ENCODE data around the gene FAM83F. TPM values are rescaled to one million over a fixed set of nuclear protein-coding genes. Genes with fewer than 3 reads are reported as not detected.

The FAM83F gene
- total RNA-seq, 1 experiment from 2014 or later: not detected

GRCh38 chr22:40006641-40007040 lies 11.9 kb downstream of the FAM83F start:
- Histone ChIP-seq H3K4me1 (replicated peaks) (no peaks in the 10 kb centered on the region), H3K27ac (no peak overlapping the region), H3K36me3 (no peaks in the 10 kb centered on the region), H3K27me3 (replicated peaks) (no peaks in the 10 kb centered on the region), H3K4me3 (no peak overlapping the region), H3K9me3 (replicated peaks) (no peaks in the 10 kb centered on the region)
- no peak for DNase-seq (ENCODE audit: low read depth in 1 of 2, low spot score in 2 of 2)

GRCh38 chr22:40007853-40008710 lies 13.3 kb downstream of the FAM83F start:
- Histone ChIP-seq H3K4me1 (replicated peaks) (no peaks in the 10 kb centered on the region), H3K36me3 (no peaks in the 10 kb centered on the region), H3K27me3 (replicated peaks) (no peaks in the 10 kb centered on the region)

GRCh38 chr22:40008726-40009291 lies 14.1 kb downstream of the FAM83F start:
- no peaks in the 10 kb centered on the region for H3K9me3 ChIP-seq (replicated peaks)
- no peaks in the 10 kb centered on the region for H3K36me3 ChIP-seq
- no peak for DNase-seq (ENCODE audit: low read depth in 1 of 2, low spot score in 2 of 2)
- H3K4me3 ChIP-seq: no peak overlapping the region
- H3K4me1 ChIP-seq (replicated peaks): no peaks in the 10 kb centered on the region
- H3K27ac ChIP-seq: no peak overlapping the region
- H3K27me3 ChIP-seq (replicated peaks): no peaks in the 10 kb centered on the region

More at GRCh38 chr22:40007853-40008710, 13.3 kb downstream of the FAM83F start:
- Histone ChIP-seq H3K9me3 (replicated peaks) (no peaks in the 10 kb centered on the region), H3K27ac (no peak overlapping the region), H3K4me3 (no peak overlapping the region)
- no peak for DNase-seq (ENCODE audit: low read depth in 1 of 2, low spot score in 2 of 2)

GRCh38 chr22:40009292-40009774 lies 14.6 kb downstream of the FAM83F start:
- Histone ChIP-seq H3K36me3 (no peaks in the 10 kb centered on the region), H3K27ac (no peak overlapping the region), H3K4me3 (no peak overlapping the region), H3K4me1 (replicated peaks) (no peaks in the 10 kb centered on the region), H3K27me3 (replicated peaks) (no peaks in the 10 kb centered on the region), H3K9me3 (replicated peaks) (no peaks in the 10 kb centered on the region)
- no peak for DNase-seq (ENCODE audit: low read depth in 1 of 2, low spot score in 2 of 2)

- Histone ChIP-seq H3K9me3 (replicated peaks) (no peaks in the 10 kb centered on the region), H3K27ac (no peak overlapping the region), H3K4me3 (no peak overlapping the region), H3K4me1 (replicated peaks) (no peaks in the 10 kb centered on the region), H3K27me3 (replicated peaks) (0 out of 2 replicates have a peak, but pooled peaks cover 4% of the 10 kb centered on the region), H3K36me3 (no peaks in the 10 kb centered on the region)
- no peak for DNase-seq (ENCODE audit: low read depth in 1 of 2, low spot score in 2 of 2)
Measured at GRCh38 chr22:40009951-40010671, 15.4 kb downstream of the FAM83F start.

- H3K27ac ChIP-seq: no peak overlapping the region
- H3K4me3 ChIP-seq: no peak overlapping the region
- no peaks in the 10 kb centered on the region for H3K9me3 ChIP-seq (replicated peaks)
- H3K36me3 ChIP-seq: no peaks in the 10 kb centered on the region
- no peaks in the 10 kb centered on the region for H3K4me1 ChIP-seq (replicated peaks)
- DNase-seq (ENCODE audit: low read depth in 1 of 2, low spot score in 2 of 2): no peak
- 0 out of 2 replicates have a peak, but pooled peaks cover 4% of the 10 kb centered on the region for H3K27me3 ChIP-seq (replicated peaks)
Measured at GRCh38 chr22:40010746-40011145, 16.0 kb downstream of the FAM83F start.

GRCh38 chr22:40014667-40015248 lies 20.0 kb downstream of the FAM83F start:
- H3K4me1 ChIP-seq (replicated peaks): no peaks in the 10 kb centered on the region
- H3K27ac ChIP-seq: no peak overlapping the region
- no peak for DNase-seq (ENCODE audit: low read depth in 1 of 2, low spot score in 2 of 2)
- no peak overlapping the region for H3K4me3 ChIP-seq
- 0 out of 2 replicates have a peak, but pooled peaks cover 4% of the 10 kb centered on the region for H3K27me3 ChIP-seq (replicated peaks)
- H3K36me3 ChIP-seq: no peaks in the 10 kb centered on the region
- H3K9me3 ChIP-seq (replicated peaks): no peaks in the 10 kb centered on the region

GRCh38 chr22:40015358-40015976 lies 20.7 kb downstream of the FAM83F start:
- DNase-seq (ENCODE audit: low read depth in 1 of 2, low spot score in 2 of 2): no peak
- 0 out of 2 replicates have a peak, but pooled peaks cover 4% of the 10 kb centered on the region for H3K27me3 ChIP-seq (replicated peaks)
- no peak overlapping the region for H3K4me3 ChIP-seq
- no peaks in the 10 kb centered on the region for H3K9me3 ChIP-seq (replicated peaks)
- no peaks in the 10 kb centered on the region for H3K4me1 ChIP-seq (replicated peaks)
- H3K27ac ChIP-seq: no peak overlapping the region
- H3K36me3 ChIP-seq: no peaks in the 10 kb centered on the region

GRCh38 chr22:40018051-40018450 lies 23.3 kb downstream of the FAM83F start:
- no peaks in the 10 kb centered on the region for H3K4me1 ChIP-seq (replicated peaks)
- no peak overlapping the region for H3K4me3 ChIP-seq
- no peaks in the 10 kb centered on the region for H3K36me3 ChIP-seq
- no peaks in the 10 kb centered on the region for H3K9me3 ChIP-seq (replicated peaks)
- H3K27me3 ChIP-seq (replicated peaks): 0 out of 2 replicates have a peak, but pooled peaks cover 4% of the 10 kb centered on the region
- DNase-seq (ENCODE audit: low read depth in 1 of 2, low spot score in 2 of 2): no peak
- H3K27ac ChIP-seq: no peak overlapping the region

- no peaks in the 10 kb centered on the region for H3K36me3 ChIP-seq
- no peaks in the 10 kb centered on the region for H3K4me1 ChIP-seq (replicated peaks)
- no peak overlapping the region for H3K27ac ChIP-seq
- DNase-seq (ENCODE audit: low read depth in 1 of 2, low spot score in 2 of 2): no peak
- 0 out of 2 replicates have a peak, but pooled peaks cover 4% of the 10 kb centered on the region for H3K27me3 ChIP-seq (replicated peaks)
- no peaks in the 10 kb centered on the region for H3K9me3 ChIP-seq (replicated peaks)
- H3K4me3 ChIP-seq: no peak overlapping the region
Measured at GRCh38 chr22:40019100-40019499, 24.3 kb downstream of the FAM83F start.

GRCh38 chr22:40020956-40021355 lies 26.2 kb downstream of the FAM83F start:
- Histone ChIP-seq H3K27me3 (replicated peaks) (no peaks in the 10 kb centered on the region), H3K4me3 (no peak overlapping the region), H3K27ac (no peak overlapping the region), H3K36me3 (no peaks in the 10 kb centered on the region), H3K9me3 (replicated peaks) (no peaks in the 10 kb centered on the region), H3K4me1 (replicated peaks) (no peaks in the 10 kb centered on the region; the same call in 1 of the 2 replicates)
- DNase-seq (ENCODE audit: low read depth in 1 of 2, low spot score in 2 of 2): no peak

GRCh38 chr22:40021401-40022000 lies 26.7 kb downstream of the FAM83F start:
- no peaks in the 10 kb centered on the region for H3K36me3 ChIP-seq
- no peaks in the 10 kb centered on the region for H3K27me3 ChIP-seq (replicated peaks)
- H3K4me3 ChIP-seq: no peak overlapping the region
- no peaks in the 10 kb centered on the region for H3K9me3 ChIP-seq (replicated peaks)
- H3K27ac ChIP-seq: no peak overlapping the region
- no peak for DNase-seq (ENCODE audit: low read depth in 1 of 2, low spot score in 2 of 2)
- H3K4me1 ChIP-seq (replicated peaks): no peaks in the 10 kb centered on the region; the same call in 1 of the 2 replicates
